ENCODE results near the gene MTMR2. TPM values are rescaled to one million over a fixed set of nuclear protein-coding genes. Genes with fewer than 3 reads are reported as not detected.
A peak's percentile ranks its signal among the peaks of the same experiment; 100 is the strongest.

The MTMR2 gene
- total RNA-seq, 1 donor from 2014 or later = 35.6 TPM

DNA sequence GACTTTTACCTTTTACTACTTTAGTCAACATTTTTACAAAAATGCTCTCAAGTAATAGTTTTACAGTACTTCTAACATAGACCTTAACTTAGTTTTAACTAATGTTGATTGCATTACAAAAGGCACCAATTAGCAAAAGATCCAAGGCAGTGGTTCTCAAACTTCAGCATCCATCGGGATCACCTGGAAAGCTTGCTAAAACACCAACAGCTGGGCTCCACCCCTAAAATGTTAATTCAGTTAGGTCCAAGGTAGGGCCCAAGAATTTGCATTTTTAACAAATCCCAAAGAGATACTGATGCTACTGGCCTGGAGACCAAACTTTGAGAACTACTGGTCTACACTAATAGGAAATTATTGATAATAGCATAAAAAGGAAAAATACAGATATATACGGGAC, 5.9 kb downstream of the MTMR2 start:
- DNase-seq (ENCODE audit: low spot score) = no peak

DNA sequence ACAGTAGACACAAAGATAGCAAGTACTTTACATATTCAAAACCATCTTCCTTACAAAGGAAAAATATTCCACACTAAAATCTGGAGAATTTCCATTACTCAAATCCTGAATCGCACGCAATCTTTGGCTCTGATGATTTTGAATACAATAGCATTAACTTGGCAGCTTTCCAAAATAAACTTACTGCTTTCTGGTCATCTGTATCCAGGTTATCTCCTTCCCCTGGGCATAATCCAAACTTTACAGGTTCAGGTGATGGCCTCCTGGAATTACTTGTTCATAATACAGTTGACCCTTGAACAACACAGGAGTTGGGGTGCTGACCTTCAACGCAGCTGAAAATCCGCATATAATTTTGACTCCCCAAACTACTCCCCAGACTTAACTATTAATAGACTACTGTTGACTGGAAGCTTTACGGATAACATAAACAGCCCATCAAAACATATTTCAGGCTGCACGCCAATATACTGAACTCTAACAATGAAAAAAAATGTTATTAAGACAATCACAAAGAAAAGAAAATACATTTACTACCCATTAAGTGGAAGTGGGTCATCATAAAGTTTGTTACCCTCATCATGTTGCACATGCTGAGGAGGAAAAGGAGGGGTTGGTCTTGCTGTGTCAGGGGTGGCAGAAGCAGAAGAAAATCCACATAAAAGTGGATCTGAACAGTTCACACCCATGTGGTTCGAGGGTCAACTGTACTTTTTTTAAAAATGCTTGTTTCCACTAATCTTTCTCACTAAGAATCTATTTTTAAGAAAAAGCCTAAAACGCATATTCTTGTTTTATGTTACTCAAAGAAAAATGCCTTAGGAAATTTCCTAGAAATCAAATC, 6.5 kb downstream of the MTMR2 start:
- DNase-seq (ENCODE audit: low spot score) = peak; percentile 14

DNA sequence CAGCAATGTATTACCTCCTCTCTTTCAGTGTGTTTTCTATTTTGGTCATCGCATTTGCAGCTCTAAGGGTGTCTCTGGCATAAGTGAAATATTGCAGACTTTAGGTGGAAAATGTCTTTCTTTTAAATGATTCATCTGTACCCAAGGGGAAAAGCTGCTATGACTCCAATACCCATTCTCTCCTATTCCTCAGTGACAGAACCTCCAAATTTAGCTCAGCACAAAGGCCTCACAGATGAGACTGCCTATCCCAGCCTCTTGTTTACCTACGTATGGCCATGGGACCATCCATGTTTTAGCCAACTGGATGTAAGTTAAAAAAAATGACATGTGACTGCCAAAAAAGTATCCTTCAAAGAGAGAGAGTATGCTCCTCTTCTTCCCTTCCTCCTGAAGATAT, 7.9 kb downstream of the MTMR2 start:
- no peak for DNase-seq (ENCODE audit: low spot score)

DNA sequence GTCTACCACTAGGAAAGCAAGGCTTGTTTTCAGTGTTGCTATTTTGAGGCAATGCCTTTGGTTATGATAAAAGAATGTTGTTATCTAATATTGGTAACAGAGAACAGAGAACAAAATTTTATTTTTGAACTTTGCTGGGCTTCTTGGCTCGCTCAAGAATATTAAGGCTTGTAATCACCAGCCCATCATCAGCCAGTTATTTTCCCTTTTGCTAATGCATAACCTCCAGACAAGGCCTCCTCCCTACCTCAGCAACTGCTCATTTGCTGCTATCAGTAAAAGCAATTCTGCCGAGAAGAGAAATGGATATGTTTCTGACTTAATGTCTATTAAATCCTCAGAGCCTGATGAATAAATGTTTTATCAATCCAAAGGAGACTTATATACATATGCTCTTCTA, 8.9 kb downstream of the MTMR2 start:
- peak; percentile 34 for DNase-seq (ENCODE audit: low spot score)

DNA sequence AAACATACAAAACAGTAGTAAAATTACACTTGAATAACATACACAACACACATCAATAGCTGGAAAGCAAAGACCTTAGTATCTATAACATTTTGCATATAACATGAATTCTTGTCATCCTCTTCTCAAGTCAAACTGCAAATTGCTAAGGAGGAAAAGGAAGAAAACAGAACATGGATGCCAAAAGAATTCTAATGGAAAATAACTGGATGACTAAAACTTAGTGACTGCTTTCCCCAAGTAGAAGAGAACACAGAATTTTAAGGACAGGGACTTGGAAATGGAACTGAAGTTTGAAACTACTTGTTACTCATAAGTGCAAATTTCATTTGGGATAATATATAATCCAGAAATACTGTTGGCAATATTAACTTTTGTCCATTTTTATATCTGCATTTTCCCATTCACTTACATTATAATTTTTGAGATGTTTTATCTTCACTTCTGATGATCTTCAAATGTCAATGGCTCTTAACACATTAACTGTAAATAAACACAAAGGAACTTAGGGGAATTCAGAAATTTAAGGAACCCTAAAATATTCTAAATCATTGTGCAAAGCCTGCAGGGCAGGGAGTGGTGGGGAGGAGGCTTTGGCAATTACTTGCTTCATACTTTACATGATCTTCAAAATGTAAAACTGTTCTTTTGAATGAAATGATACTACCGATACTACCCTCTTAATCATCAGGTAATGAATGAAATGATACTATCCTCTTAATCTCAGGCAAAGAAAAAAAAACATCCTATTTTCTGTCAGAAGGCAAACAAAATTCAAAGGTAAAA, 9.9 kb downstream of the MTMR2 start:
- DNase-seq (ENCODE audit: low spot score) = no peak

DNA sequence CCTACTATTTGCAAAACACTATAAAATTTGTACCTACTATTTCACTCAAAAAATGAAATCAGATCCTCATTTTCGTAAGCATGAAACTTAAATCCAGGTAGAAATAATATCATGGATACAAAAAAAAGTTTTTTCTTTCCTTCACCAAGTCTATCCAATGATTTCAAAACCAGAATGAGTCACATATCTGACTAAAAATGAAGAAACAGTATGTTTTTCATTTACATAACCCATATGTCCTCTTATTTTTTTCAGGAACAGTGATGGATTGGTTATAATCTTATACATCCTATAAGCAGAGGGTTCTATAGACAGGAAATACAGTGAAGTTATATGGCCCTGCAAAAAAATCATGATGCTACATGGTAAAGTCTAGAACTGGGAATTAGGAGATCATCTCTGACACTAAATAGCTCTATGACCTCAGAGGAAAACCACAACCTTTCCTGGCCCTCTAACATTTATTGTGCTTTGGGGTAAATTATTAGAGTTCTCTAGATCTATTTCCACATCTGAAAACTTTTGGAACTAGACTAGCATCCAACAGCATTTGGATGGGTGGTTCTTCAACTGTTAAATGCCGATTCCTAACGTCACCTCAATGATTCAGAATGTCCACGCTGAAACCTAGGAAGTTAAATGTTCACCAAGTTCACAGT, 10.9 kb downstream of the MTMR2 start:
- no peak for DNase-seq (ENCODE audit: low spot score)

DNA sequence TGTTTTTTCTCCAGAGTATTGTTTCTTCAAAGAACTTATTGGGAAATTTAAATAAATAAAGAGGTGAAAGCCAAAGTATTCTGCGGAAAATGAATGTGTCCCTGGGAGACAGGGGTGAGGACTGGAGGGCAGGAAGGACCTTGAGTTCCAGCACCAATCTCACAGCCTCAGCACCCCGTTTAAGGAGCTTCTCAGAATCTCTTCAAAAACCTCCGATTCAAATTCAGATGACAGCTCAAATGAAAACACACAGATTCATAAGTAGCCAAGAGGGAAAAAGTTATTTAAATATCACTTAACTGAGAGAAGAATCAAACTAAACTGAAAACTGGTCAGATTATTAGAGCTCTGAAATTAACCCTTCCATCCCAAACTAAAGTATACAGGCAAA, 12.5 kb downstream of the MTMR2 start:
- no peak for DNase-seq (ENCODE audit: low spot score)

DNA sequence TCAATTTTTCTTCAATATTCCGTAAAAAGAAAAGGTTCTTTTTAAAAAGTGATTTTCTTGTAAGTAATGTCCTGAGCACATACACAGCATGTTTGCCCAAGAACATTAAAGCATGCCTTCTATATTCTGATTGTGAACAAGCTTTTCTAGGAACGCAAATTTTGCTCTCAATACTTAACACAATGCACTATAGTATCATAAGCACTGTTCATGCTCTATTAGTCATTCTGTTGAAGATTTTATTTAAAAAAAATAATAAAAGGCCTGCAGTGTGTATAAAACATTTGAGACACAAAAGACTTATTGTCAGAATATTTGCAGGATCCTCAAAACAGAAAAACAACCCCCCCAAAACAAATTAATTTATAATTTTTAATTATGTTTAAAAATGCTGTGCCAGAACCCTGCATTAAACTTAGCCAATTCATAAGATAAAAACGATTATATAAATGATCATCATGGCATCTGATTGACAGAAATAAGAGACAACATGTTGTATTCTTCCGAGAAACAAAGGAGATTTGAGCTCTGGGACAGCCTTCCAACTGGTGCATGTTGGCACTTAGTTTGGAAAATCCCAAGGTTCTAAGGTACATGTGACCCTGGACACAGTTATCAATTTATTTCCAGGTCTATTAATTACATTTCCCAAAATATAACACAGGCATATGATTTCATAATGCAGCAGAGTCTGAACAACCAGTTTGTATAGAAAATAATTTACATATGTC, 13.1 kb downstream of the MTMR2 start:
- DNase-seq (ENCODE audit: low spot score) = no peak

DNA sequence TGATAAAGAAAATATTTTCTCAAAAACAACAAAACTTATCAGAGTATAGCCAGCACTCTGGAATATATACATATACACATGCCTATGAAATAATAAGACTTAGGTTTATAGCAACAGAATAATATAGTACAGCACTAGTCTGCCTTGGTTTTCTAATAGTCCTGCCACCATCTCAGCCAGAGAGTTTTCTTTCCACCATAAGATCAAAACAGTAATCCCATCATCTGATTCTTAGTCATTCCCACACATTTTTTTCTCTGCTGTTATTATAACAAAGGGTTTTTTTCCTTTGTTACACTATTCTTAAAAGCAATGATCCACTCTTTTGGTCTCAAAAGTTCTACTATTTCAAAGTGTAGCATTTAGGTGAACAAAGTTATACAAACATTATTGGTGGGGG, 15.1 kb downstream of the MTMR2 start:
- no peak for DNase-seq (ENCODE audit: low spot score)

DNA sequence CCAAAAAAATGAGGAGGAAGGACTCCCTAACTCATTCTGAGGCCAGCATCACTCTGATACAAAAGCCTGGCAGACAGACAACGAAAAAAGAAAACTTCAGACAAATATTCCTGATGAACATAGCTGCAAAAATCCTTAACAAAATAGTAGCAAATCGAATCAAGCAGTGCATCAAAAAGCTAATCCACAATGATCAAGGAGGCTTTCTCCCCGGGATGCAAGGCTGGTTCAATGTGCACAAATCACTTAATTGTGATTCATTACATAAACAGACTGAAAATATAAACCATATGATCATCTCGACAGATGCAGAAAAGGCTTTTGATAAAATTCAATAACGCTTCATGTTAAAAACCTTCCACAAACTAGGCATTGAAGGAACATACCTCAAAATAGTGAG, 16.4 kb downstream of the MTMR2 start:
- no peak for DNase-seq (ENCODE audit: low spot score)

DNA sequence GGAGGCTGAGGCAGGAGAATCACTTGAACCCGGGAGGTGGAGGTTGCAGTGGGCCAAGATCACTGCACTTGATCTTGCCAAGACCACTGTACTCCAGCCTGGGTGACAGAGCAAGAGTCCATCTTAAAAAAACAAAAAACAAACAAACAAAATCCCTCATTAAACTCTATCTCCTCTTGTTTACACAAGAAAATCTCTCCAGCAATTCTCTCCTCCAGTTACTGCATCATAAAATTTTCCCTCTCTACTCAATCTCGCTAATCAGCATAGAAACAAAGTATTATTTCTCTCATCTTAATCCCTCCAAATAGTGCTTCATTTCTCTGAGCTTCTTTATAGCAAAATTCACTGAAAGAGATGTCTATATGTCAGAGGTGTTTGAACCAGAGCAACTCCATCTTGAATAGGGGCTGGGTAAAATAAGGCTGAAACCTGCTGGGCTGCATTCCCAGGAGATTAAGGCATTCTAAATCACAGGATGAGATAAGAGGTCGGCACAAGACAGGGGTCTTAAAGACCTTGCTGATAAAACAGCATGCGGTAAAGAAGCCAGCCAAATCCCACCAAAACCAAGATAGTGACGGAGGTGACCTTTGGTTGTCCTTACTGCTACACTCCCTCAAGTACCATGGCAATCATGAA, 19.8 kb downstream of the MTMR2 start:
- DNase-seq (ENCODE audit: low spot score) = peak; percentile 23

DNA sequence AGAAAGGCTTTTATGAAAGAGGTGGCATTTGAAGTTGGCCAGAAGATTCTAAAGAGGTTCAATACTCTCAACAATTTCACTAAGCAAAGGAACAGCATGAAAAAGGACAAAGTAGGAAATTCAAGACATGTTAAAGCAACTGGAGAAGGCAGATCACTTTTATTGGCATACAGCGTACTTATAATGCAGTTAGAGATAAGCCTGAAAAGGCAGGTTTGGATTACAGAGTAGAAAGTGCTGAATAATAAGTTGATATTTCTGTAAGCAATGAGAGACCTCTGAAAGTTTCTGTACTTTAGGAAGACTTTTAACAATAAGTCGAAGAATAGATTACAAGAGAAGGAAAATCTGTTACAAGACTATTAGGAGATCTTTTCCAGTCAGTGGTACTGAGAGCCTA, 25.1 kb downstream of the MTMR2 start:
- DNase-seq (ENCODE audit: low spot score) = no peak

DNA sequence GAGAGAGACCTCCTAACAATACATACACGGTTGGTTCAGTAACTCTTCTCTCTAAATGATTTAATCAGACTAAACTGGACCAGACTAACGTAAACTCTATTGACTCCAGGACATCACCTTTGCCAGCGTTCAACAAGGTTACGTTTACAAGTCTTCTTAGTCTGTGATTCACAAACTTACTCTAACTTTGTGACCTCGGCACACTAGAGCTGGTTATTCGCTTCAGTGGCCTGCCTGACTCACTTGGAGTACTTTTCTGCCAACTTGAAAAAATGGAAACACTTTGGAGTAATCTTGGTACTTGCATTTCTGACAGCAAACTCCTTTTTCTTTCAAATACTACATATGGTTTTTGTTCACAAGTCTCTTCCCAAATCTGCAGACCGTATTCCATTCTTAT, 26.2 kb downstream of the MTMR2 start:
- no peak for DNase-seq (ENCODE audit: low spot score)

DNA sequence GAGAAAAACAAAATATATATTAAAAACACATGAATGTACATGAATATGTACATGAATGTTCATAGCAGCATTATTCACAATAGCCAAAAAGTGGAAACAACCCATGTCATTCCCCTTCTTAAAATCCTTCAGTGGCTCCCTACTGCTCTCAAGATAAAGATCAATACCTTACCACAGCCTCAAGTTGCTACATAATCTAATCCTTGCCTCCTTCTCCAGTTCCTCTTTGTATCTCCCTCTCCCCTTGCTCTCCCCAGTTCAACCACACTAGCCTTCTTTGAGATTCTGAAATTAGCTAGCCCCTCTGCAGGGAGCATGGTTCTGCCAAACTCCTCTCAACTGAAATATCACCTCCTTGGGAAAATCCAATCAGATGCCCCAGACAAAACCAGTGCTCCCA, 28.1 kb downstream of the MTMR2 start:
- DNase-seq (ENCODE audit: low spot score) = no peak

DNA sequence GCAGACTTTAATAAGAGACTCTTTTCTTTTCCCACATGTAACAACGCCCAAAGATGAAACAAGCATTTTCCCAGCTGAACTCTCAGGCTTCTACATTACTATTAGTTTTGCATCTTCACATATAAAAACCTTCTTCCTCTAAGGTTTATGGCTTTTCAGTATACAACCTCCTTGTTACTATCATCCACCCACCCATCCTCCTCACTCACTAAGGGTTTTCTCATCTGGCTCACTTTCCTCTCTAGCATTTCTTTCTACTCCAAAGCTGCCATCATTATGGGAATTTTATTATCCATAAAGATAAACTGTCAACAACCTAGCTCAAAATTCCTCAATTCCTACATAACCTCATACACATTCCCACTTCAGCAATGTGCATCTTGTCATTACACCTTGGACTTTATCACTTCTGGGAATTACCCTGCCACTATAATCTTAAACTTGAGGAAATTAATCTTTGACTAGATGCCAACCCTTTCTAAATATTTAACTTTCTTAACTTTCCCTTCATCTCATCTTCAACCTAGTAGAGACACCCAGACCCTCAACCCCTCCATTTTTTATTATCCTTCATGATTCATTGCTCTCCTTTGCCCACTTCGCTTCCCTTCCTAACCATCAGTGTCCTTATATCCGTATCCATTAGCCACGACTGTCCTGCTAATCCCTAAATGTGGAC, 30.9 kb downstream of the MTMR2 start:
- DNase-seq (ENCODE audit: low spot score) = no peak

DNA sequence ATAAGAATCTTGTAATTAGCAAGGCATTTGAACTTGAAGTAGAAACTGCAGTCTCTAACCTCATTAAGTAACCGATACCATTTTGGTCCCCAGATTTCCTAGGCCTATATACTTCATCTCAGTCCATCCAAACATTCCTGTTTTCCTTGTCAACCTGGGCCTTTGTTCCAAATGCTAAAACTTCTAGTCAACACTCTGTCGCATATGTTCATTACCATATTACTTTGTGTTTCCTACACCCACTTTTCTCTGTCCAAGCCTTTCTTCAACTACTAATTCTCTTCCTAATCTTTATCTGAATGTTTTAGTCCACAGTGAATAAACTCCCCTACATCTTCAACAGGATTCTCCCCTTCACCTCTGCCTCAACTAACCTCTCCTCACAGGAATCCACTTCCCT, 31.4 kb downstream of the MTMR2 start:
- DNase-seq (ENCODE audit: low spot score) = no peak

DNA sequence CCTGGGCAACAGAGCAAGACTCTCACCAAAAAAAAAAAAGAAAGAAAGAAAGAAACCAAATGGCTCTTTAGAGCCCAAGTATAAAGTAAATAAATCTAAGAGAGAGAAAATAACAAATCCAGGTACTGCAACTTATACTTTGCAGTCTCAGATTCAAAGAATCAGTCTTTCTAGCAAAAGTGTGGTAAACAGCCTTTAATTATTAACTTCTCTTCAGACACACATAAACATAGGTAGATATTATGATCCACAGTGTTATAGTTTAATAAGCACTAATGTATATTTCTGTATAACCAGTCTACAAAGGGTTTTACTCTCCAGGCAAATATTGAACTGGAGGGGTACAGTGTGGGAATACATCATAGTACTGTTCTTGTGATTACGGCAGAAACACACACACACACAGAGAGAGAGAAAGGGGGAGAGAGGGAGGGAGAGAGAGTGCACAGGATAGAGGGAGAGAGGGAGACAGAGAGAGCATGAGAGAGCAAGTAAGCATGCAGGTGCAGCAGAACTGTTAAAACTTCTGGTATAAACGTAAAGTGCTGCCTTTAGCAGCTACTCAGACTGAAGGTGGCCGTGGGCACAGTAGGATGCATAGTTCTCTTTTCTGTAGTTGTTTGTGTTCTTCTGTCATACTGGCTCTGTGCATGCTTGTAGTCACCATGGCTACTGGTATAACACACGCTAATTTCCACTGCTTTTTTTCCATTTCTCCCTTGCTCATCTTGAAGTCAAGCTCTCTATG, 32.3 kb downstream of the MTMR2 start:
- DNase-seq (ENCODE audit: low spot score) = no peak

DNA sequence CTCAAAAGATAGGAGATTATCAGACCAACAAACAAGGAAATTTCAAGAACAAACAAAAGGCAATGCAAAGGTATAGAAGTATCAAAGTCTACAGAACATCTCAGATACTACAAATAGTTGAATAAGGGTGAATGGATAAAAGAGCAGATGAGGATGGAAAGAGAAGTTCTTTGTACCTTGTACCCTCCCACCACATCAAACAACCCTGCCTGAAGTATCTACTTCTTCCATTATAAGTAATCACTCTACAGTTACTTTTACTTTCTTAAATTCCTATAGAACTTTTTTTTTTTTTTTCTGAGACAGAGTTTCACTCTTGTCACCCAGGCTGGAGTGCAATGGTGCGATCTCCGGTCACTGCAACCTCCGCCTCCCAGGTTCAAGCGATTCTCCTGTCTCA, 35.1 kb downstream of the MTMR2 start:
- DNase-seq (ENCODE audit: low spot score) = no peak

DNA sequence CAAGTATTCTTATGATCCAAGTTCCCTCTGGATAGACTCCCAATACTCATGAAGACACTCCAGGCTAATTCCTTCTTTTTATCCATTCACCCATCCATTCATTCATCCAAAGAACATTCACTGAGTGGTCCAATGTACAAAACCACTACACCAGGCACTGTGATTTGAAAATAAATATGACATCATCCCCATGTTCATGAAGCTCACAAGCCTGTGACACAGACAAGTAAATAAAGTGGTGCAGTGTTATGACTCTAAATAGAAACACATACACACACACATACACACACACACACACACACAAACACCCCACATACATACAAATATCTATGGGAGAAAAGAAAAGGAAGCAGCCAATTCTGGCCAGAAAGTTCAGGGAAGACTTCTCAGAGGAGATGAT, 35.5 kb downstream of the MTMR2 start:
- no peak for DNase-seq (ENCODE audit: low spot score)

DNA sequence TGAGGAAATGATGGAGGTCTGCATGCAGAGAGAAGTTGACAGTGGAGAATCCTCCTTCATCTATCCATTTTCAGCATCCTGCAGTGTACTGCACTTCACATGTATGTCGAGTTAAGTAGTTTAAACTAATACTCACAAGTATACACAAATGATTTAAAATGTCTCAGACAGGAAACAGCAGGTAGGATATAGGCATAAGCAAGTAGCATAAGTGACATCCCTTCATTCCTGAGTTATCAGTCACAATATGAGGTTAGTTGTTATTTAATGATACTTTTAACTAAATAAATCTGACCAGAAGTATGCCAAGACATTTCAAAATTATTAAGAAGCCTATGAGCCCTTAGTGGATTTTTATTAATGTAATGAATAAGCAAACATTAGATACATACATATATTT, 37.4 kb downstream of the MTMR2 start:
- DNase-seq (ENCODE audit: low spot score) = no peak

Data from umbilical cord (tissue), 2 donors.